Fibroblast of the aortic adventitia (primary cell): ENCODE data around the gene UNC5C. TPM values are rescaled to one million over a fixed set of nuclear protein-coding genes. Genes with fewer than 3 reads are reported as not detected.
A peak's percentile ranks its signal among the peaks of the same experiment; 100 is the strongest.

Experiments
- DNase-seq: peaks from one replicate; pipeline ENCODE4 v3.0.0-alpha.2; 2010; ENCODE audit warnings: low read depth
- H3K4me3 ChIP-seq: 2 replicates; pipeline ENCODE4 v1.5.1; 2011; ENCODE audit warnings: low read depth, mild to moderate bottlenecking, control low read depth, low read length, moderate library complexity
- CTCF ChIP-seq: IDR thresholded peaks from 2 replicates; pipeline ENCODE4 v1.5.1; 2011; ENCODE audit warnings: mild to moderate bottlenecking, low read length, control low read depth, inconsistent platforms; ENCODE audit not compliant: insufficient read depth
- total RNA-seq: library from RNA; depleted of rRNA; stranded (reverse); fragments of >200 nt; gene quantifications from 2 replicates; pipeline ENCODE4 v1.2.3, GENCODE V29; 2012; ENCODE audit warnings: low replicate concordance

UNC5C gene
- total RNA-seq = 0.90 and 2.2 TPM in 2 replicates

- TF ChIP-seq CTCF = no peak
- peak within 1 kb of the TSS; percentile 70 for H3K4me3 ChIP-seq
- peak; percentile 69 for DNase-seq
Observed at GRCh38 chr4:95548738-95549245, at the start of gene UNC5C. Gene UNC5C, minus strand, starts transcription at chr4:95548973.

GRCh38 chr4:95596676-95597075 is 47.9 kb upstream of the UNC5C start:
- TF ChIP-seq CTCF = no peak
- no peak for DNase-seq
- H3K4me3 ChIP-seq = no peak overlapping the region

GRCh38 chr4:95594629-95595028 is 45.9 kb upstream of the UNC5C start:
- no peak for DNase-seq
- no peak for TF ChIP-seq CTCF
- no peak overlapping the region for H3K4me3 ChIP-seq

- no peak overlapping the region for H3K4me3 ChIP-seq
- TF ChIP-seq CTCF = no peak
- DNase-seq = no peak
Observed at GRCh38 chr4:95594013-95594412, 45.2 kb upstream of the UNC5C start.

- DNase-seq = no peak
- no peak for TF ChIP-seq CTCF
- no peak overlapping the region for H3K4me3 ChIP-seq
Observed at GRCh38 chr4:95591278-95591677, 42.5 kb upstream of the UNC5C start.

- no peak for TF ChIP-seq CTCF
- no peak for DNase-seq
- no peak overlapping the region for H3K4me3 ChIP-seq
Observed at GRCh38 chr4:95590615-95591014, 41.8 kb upstream of the UNC5C start.
